Lower leg skin (tissue), 3 donors: Measurements from ENCODE around the gene GEMIN4.

Source experiments
- POLR2A ChIP-seq, 2 donors: fragments of 450-650 bp; IDR thresholded peaks; one replicate each; pipeline ENCODE4 v1.6.1; 2016 to 2017; ENCODE audit warnings: antibody characterized with exemption in 2 of 2, mild to moderate bottlenecking in 1 of 2, moderate library complexity in 1 of 2
- TF ChIP-seq, protein P1 (sequence below), 3 donors: fragments of 450-650 bp; IDR thresholded peaks; one replicate each; pipeline ENCODE4 v1.5.1; 2016; ENCODE audit warnings: antibody characterized with exemption in 3 of 3, mild to moderate bottlenecking in 3 of 3, moderate library complexity in 2 of 3

DNA sequence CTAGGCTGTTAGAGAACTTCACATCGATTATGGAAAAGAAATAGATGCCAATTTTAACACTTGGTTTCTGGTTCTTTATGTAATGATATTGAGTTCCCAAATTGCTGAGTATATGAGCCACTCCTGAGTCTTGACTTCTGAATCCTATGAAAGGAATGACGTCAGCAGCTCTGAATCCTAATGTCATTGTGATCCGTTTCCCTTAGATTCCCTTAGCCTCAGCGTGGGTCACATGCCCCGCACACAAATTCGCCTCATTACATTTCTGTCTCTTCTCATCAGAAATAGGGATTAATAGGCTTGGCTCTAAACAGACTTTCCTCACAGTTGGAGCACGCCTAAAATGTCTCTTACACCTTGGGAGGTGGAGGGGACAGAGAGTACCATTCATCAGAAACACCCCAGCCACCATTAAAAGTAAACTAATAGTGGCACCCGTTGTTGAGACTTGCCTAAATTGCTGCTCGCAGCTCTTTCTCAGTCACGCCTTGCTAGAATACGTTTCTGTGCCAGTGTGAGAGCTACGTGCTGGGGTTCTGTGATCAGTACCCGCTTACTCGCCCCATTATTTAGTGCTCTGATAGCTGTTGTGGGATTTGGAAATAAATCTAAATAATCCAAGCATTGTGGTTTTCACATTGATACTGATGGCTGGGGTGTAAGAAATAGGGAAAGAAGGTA lies 37.2 kb upstream of the GEMIN4 start:
- TF ChIP-seq, protein P1, sequence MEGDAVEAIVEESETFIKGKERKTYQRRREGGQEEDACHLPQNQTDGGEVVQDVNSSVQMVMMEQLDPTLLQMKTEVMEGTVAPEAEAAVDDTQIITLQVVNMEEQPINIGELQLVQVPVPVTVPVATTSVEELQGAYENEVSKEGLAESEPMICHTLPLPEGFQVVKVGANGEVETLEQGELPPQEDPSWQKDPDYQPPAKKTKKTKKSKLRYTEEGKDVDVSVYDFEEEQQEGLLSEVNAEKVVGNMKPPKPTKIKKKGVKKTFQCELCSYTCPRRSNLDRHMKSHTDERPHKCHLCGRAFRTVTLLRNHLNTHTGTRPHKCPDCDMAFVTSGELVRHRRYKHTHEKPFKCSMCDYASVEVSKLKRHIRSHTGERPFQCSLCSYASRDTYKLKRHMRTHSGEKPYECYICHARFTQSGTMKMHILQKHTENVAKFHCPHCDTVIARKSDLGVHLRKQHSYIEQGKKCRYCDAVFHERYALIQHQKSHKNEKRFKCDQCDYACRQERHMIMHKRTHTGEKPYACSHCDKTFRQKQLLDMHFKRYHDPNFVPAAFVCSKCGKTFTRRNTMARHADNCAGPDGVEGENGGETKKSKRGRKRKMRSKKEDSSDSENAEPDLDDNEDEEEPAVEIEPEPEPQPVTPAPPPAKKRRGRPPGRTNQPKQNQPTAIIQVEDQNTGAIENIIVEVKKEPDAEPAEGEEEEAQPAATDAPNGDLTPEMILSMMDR (IDR thresholded peaks at IDR 0.05): no peak
- TF ChIP-seq POLR2A (IDR thresholded peaks at IDR 0.05): no peak
